ENCODE results near the gene ZNF578. TPM values are rescaled to one million over a fixed set of nuclear protein-coding genes. Genes with fewer than 3 reads are reported as not detected.

The ZNF578 gene
- 2.8 and 3.5 TPM in 2 replicates for total RNA-seq

GRCh38 chr19:52453324-52454094 lies at the start of gene ZNF578:
TSS of gene ZNF578 (plus strand) at chr19:52453553. CDS start at chr19:52501846, 48,293 bp downstream.

GRCh38 chr19:52428937-52429336 lies 24.4 kb upstream of the ZNF578 start, which contains the start of gene ZNF534:
TSS of gene ZNF534 (plus strand) at chr19:52429148. CDS start at chr19:52431475, 2,327 bp downstream.

DNA sequence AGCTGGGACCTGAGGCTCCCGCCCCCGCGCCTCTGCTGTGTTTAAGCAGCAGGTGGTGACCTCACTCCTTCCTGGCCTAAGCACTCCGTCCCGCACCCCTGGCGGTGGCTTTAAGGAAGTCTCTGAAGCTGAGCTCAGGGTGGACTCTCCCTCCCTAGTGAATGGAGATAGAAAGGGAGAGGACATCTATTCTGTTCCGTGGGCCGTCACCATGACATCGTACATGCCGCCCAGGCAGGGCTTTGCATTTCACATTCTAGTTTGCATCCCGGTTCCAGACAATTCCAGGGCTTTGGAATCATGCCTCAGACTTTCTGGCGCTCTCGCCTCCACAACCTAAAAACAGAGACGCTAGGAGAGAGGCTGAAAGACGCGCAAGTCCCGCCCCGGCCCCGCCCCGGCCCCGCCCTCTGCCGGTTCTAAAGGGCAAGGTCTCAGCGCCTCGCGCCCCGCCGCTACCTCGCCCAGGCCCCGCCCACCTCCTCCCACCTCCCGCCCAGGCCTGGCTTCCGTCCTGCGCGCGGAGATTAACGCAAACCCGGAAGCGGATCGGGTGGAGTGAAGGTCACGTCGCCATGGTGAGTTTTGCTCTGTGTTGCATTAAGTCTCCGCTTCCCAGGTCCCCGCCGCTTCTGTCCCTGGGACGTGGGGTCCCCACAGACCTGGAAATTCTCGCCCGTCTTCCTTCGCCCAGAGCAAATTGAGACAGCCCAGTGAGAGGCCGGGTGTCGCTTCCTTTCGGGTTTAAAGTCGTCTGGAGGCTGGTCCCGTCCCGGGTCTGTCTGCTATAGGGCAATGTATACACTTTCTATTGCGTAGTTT lies 74.0 kb downstream of the ZNF578 start, which contains the start of gene ZNF808:
Gene ZNF808, plus strand, starts transcription at position 535 of the 822 bp plus-strand sequence. CDS start 15,617 bp downstream, outside the sequence.

Other genes starting within 250 kb of the ZNF578 start
- gene ZNF766, start 184.0 kb upstream of the ZNF578 start, total RNA-seq: 11.4 and 14.2 TPM in 2 replicates
- gene ZNF480, start 156.4 kb upstream of the ZNF578 start, total RNA-seq: 4.5 and 6.0 TPM in 2 replicates
- gene ZNF610, start 117.3 kb upstream of the ZNF578 start, total RNA-seq: 1.00 and 2.7 TPM in 2 replicates
- 23.8 and 28.4 TPM in 2 replicates for gene ZNF880, start 83.6 kb upstream of the ZNF578 start, total RNA-seq
- 18.4 and 24.2 TPM in 2 replicates for gene ZNF528, start 55.7 kb upstream of the ZNF578 start, total RNA-seq
- 0.25 TPM in 1 of 2 replicates, not detected in the other for gene ZNF534, start 24.4 kb upstream of the ZNF578 start, total RNA-seq
- 17.9 and 28.0 TPM in 2 replicates for gene ZNF808, start 74.1 kb downstream of the ZNF578 start, total RNA-seq
- gene ZNF701, start 116.7 kb downstream of the ZNF578 start, total RNA-seq: 14.6 and 16.7 TPM in 2 replicates
- 51.6 and 66.4 TPM in 2 replicates for gene ZNF83, start 184.8 kb downstream of the ZNF578 start, total RNA-seq

All from uterine smooth muscle cell (primary cell).